KMS-11 (cell line): ENCODE results near the gene ZNF747.

Source experiments
- H2AFZ ChIP-seq: fragments of 200-600 bp; sonication (generic); 2 replicates; pipeline ENCODE4 v1.6.1; 2016; ENCODE audit warnings: antibody characterized with exemption, mixed run types, low read depth
- H3K27ac ChIP-seq: fragments of 200-600 bp; sonication (generic); 2 replicates; pipeline ENCODE4 v1.6.1; 2016; ENCODE audit warnings: mild to moderate bottlenecking, mixed run types
- H3K27me3 ChIP-seq: fragments of 200-600 bp; sonication (generic); 2 replicates; pipeline ENCODE4 v1.6.1; 2017; ENCODE audit warnings: mild to moderate bottlenecking, low read depth, mixed run types, moderate library complexity; ENCODE audit not compliant: insufficient read depth
- H3K36me3 ChIP-seq: fragments of 200-600 bp; sonication (generic); 2 replicates; pipeline ENCODE4 v1.6.1; 2017; ENCODE audit warnings: mild to moderate bottlenecking, mixed run types; ENCODE audit not compliant: insufficient read depth
- H3K4me1 ChIP-seq: fragments of 200-600 bp; sonication (generic); 2 replicates; pipeline ENCODE4 v1.6.1; 2016; ENCODE audit warnings: mild to moderate bottlenecking, low read depth, mixed run types; ENCODE audit not compliant: poor library complexity, severe bottlenecking
- H3K4me2 ChIP-seq: fragments of 200-600 bp; sonication (generic); 2 replicates; pipeline ENCODE4 v1.7.0; 2016; ENCODE audit warnings: mild to moderate bottlenecking, mixed run types
- H3K4me3 ChIP-seq: fragments of 200-600 bp; sonication (generic); IDR thresholded peaks from 2 replicates; pipeline ENCODE4 v1.6.1; 2017; ENCODE audit warnings: low read depth, low read length, mixed read lengths; ENCODE audit not compliant: insufficient read depth
- H3K79me2 ChIP-seq: fragments of 200-600 bp; sonication (generic); 2 replicates; pipeline ENCODE4 v1.6.1; 2016; ENCODE audit warnings: low read depth, mixed run types; ENCODE audit not compliant: insufficient read depth
- H3K9ac ChIP-seq: fragments of 200-600 bp; sonication (generic); 2 replicates; pipeline ENCODE4 v1.6.1; 2016; ENCODE audit warnings: mild to moderate bottlenecking, mixed run types
- H4K20me1 ChIP-seq: fragments of 200-600 bp; sonication (generic); 2 replicates; pipeline ENCODE4 v1.6.1; 2016; ENCODE audit warnings: mild to moderate bottlenecking, mixed run types; ENCODE audit not compliant: insufficient read depth
- TF ChIP-seq, protein P1 (sequence below): fragments of 200-600 bp; sonication (generic); conservative IDR thresholded peaks from 2 replicates; pipeline ENCODE4 v1.6.1; 2017; ENCODE audit warnings: low read depth, mild to moderate bottlenecking, antibody characterized with exemption, low read length, moderate library complexity, mixed read lengths

ZNF747 gene

DNA sequence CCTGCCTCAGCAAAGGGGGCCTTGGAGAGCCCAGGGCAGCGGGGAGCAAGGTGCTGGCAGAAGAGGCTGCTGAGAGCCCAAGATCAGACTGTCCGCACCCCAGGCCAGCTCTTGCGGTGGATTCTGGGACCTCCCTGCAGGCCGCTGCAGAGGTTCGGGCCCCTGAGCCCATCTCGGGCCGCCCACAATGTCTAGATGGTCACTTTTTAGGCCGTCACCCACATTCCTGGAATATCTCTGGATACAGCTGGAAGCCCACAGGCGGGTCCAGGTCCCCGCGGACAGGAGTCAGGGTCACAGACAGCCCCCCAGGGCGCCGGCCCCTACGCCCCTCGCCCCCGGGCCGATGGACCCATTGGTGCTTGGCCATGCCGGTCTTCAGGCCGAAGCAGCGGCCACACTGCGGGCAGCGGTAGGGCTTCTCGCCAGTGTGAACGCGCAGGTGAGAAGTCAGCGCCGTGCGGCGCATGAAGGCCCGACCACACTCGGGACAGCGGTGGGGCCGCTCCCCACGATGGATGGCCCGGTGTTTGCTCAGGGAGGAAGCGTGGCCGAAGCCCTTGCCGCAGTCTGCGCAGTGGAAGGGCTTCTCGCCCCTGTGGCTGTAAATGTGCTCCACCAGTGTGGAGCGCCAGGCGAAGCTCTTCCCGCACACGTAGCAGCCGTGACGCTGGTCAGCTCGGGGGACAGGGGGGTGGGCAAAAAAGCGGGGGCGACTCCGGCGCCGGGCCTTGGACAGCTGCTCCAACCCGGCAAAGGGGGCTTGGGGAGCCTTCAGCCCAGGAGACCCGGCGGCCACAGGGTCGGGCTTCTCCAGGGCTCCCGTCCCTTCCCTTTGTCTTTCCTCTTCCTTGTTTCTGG, 2.1 kb downstream of the ZNF747 start:
- TF ChIP-seq, protein P1, sequence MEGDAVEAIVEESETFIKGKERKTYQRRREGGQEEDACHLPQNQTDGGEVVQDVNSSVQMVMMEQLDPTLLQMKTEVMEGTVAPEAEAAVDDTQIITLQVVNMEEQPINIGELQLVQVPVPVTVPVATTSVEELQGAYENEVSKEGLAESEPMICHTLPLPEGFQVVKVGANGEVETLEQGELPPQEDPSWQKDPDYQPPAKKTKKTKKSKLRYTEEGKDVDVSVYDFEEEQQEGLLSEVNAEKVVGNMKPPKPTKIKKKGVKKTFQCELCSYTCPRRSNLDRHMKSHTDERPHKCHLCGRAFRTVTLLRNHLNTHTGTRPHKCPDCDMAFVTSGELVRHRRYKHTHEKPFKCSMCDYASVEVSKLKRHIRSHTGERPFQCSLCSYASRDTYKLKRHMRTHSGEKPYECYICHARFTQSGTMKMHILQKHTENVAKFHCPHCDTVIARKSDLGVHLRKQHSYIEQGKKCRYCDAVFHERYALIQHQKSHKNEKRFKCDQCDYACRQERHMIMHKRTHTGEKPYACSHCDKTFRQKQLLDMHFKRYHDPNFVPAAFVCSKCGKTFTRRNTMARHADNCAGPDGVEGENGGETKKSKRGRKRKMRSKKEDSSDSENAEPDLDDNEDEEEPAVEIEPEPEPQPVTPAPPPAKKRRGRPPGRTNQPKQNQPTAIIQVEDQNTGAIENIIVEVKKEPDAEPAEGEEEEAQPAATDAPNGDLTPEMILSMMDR: no peak
- Histone ChIP-seq H3K9ac (no peak overlapping the region), H3K27me3 (no peaks in the 10 kb centered on the region), H2AFZ (no peak overlapping the region), H3K27ac (no peak overlapping the region), H4K20me1 (no peaks in the 10 kb centered on the region), H3K4me3 (no peak overlapping the region), H3K4me1 (peaks cover 34% of the 10 kb centered on the region), H3K79me2 (no peaks in the 10 kb centered on the region; the same call in 1 of the 2 replicates), H3K36me3 (no peaks in the 10 kb centered on the region), H3K4me2 (no peak overlapping the region; the same call in 1 of the 2 replicates)

DNA sequence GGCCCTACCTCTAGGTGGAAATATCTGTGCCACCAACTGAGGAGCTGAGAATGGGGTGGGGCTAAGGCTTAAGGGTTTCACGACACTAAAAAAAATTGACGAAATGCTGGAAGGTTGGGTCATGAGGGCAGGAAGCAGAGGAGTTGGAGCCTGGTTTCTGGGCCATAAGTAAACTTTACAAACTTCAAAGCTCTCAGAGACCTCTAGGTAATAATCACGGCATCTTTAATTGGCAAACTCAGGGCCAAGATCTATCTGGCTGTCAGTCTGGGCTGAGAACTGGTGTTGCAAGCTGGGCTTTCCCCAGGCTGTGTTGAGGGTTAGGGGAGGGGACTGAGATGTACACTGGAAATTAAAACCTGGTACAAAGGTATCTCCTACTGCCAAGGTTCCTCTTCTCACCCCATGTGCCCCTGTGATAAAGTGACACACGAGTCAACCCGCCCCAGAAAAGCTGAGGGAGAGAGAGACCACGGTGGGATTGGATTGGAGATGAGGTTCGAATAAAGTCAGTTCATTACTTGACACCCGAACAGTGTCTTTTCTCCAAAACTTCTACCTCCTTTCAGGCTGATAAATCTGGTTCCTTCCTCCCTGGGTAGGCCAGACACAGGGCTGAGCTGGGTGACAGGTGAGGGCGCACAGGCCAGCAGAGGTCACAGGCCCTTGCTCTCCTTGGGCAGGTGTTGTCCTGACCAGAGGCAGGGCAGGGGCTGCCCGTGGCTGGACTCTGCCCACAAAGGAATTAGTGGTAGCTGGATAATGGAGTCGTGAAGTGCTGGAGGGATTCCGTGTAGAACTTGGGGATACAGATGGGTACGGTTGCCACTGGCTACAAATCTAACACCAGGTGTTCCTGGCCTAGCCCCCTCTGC, 4.3 kb downstream of the ZNF747 start:
- Histone ChIP-seq H3K27me3 (no peaks in the 10 kb centered on the region), H3K4me2 (no peak overlapping the region), H3K4me1 (peaks cover 24% of the 10 kb centered on the region), H3K9ac (no peak overlapping the region), H3K36me3 (no peaks in the 10 kb centered on the region), H2AFZ (no peak overlapping the region), H3K27ac (no peak overlapping the region), H3K79me2 (no peaks in the 10 kb centered on the region; the same call in 1 of the 2 replicates), H3K4me3 (no peak overlapping the region), H4K20me1 (no peaks in the 10 kb centered on the region)
- TF ChIP-seq, protein P1: no peak

GRCh38 chr16:30528799-30529457, 5.7 kb downstream of the ZNF747 start:
- Histone ChIP-seq H4K20me1 (no peaks in the 10 kb centered on the region), H3K27ac (no peak overlapping the region), H3K27me3 (no peaks in the 10 kb centered on the region), H3K4me2 (no peak overlapping the region; the same call in 1 of the 2 replicates), H3K4me3 (no peak overlapping the region), H3K36me3 (no peaks in the 10 kb centered on the region), H3K79me2 (no peaks in the 10 kb centered on the region; the same call in 1 of the 2 replicates), H3K9ac (no peak overlapping the region), H2AFZ (no peak overlapping the region), H3K4me1 (peaks cover 22% of the 10 kb centered on the region)
- TF ChIP-seq, protein P1: no peak

DNA sequence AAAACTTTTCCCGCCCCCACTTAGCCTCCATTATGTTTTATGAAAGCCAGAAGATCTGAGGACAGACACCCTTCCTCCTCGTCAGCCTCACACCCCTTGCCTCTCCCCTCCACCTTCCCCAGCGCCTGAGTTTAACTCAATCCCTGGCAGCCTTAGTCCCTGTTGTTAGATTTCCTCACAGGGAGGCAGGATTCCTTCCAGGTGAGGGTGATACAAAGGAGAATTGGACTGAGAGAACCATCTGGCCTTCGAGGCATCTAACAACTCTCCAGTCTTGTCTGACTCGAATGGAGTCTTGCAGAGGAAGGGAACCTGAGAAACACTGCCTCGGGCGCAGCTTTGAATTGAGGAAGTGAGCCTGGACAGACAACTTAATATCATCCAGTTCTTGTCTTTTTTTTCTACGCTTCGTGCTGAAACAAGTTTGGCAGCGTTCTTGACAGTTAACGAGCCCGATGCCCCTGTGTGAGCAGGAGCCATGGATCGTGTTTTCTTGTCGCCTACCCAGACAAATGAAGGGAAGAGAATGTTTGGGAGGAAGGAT, 7.0 kb downstream of the ZNF747 start:
- Histone ChIP-seq H3K36me3 (no peaks in the 10 kb centered on the region), H2AFZ (peak overlapping the region; percentile 39; the same call in 1 of the 2 replicates), H3K9ac (peak overlapping the region; percentile 25; the same call in 1 of the 2 replicates), H3K4me1 (peaks cover 13% of the 10 kb centered on the region), H3K27ac (peak overlapping the region; percentile 91), H3K4me2 (peak overlapping the region; percentile 77), H3K79me2 (no peaks in the 10 kb centered on the region), H4K20me1 (no peaks in the 10 kb centered on the region), H3K27me3 (no peaks in the 10 kb centered on the region), H3K4me3 (no peak overlapping the region)
- TF ChIP-seq, protein P1: no peak
